ENCODE data around the gene OGA. TPM values are rescaled to one million over a fixed set of nuclear protein-coding genes. Genes with fewer than 3 reads are reported as not detected.

Gene OGA
- total RNA-seq, 2 experiments from 2014 or later, result 207 to 212 TPM

DNA sequence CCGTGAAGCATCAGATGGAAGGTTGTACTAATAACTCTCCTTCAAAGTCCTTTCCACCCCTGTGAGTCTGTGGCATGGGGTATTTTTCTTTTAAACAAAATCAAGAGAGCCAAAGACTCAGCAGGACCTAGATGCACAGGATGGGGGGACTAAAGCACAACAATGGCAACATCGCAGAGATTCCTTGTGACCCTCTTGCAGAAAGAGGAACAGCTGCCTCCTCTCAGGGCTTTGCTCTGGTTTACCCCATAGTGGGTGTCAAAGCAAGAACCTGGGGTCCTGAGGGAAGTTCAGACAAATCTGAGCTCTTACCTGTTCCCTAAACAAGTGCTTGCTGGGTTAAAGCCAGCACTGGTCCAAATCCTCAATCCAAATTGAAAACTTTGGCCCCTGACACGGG lies 81.6 kb downstream of the OGA start:
- POLR2A ChIA-PET, result no interaction called here
- Mint-ChIP-seq H3K36me3 (no peaks in the 10 kb centered on the region), H3K4me3 (no peak overlapping the region), H3K27ac (no peak overlapping the region), H3K27me3 (peaks cover 24% of the 10 kb centered on the region), H3K4me1 (no peaks in the 10 kb centered on the region), H3K9me3 (no peaks in the 10 kb centered on the region)
- no peak for DNase-seq
- no peak for ATAC-seq (ENCODE audit: low read depth)

Other genes with a start within 250 kb of the OGA start
- gene POLL, start 230.2 kb downstream of the OGA start, total RNA-seq, result 10 to 100 TPM; 34.9 to 37.7 TPM
- gene DPCD, start 230.1 kb downstream of the OGA start, total RNA-seq, result 1 to 10 TPM; 4.0 to 5.5 TPM
- 10 to 100 TPM; 58.9 to 65.7 TPM for gene FBXW4, start 123.3 kb downstream of the OGA start, total RNA-seq
- not detected for gene FGF8, start 42.3 kb downstream of the OGA start, total RNA-seq
- gene NPM3, start 35.0 kb downstream of the OGA start, total RNA-seq, result 10 to 100 TPM; 29.2 to 30.5 TPM
- gene KCNIP2, start 25.4 kb upstream of the OGA start, total RNA-seq, result 1 to 10 TPM; 3.1 to 4.1 TPM
- 10 to 100 TPM; 27.8 to 30.5 TPM for gene ARMH3, start 237.7 kb upstream of the OGA start, total RNA-seq
- 10 to 100 TPM; 23.8 to 25.8 TPM for gene HPS6, start 246.9 kb upstream of the OGA start, total RNA-seq

Data from activated naive CD8-positive, alpha-beta T cell treated with anti-CD3 and anti-CD28 coated beads, Interleukin-2, amount 10 ng/mL, durations not matched to agents 7 days and 5 days (primary cell).